ENCODE data around the gene FZR1. TPM values are rescaled to one million over a fixed set of nuclear protein-coding genes. Genes with fewer than 3 reads are reported as not detected.

FZR1 gene
- total RNA-seq, 2 experiments from 2014 or later, result 39.9 to 40.9 TPM

- intact Hi-C loops (cut with micrococcal nuclease), result no loop called here
- Mint-ChIP-seq H3K4me1 (ENCODE audit: low read depth) (peaks cover 40% of the 10 kb centered on the region), H3K4me3 (no peak overlapping the region), H3K9me3 (no peaks in the 10 kb centered on the region), H3K27me3 (no peaks in the 10 kb centered on the region), H3K36me3 (ENCODE audit: low read depth) (no peaks in the 10 kb centered on the region), H3K27ac (peak overlapping the region; percentile 13)
- DNase-seq (no peak), ATAC-seq (no peak)
- ChIA-PET POLR2A (interaction anchor here (0.9 kb wide), 1 partner anchor 10 kb away, joined by 3 read pairs; the partner anchor contains the start of gene FZR1), CTCF (no interaction called here)
- TF ChIP-seq, protein P1, sequence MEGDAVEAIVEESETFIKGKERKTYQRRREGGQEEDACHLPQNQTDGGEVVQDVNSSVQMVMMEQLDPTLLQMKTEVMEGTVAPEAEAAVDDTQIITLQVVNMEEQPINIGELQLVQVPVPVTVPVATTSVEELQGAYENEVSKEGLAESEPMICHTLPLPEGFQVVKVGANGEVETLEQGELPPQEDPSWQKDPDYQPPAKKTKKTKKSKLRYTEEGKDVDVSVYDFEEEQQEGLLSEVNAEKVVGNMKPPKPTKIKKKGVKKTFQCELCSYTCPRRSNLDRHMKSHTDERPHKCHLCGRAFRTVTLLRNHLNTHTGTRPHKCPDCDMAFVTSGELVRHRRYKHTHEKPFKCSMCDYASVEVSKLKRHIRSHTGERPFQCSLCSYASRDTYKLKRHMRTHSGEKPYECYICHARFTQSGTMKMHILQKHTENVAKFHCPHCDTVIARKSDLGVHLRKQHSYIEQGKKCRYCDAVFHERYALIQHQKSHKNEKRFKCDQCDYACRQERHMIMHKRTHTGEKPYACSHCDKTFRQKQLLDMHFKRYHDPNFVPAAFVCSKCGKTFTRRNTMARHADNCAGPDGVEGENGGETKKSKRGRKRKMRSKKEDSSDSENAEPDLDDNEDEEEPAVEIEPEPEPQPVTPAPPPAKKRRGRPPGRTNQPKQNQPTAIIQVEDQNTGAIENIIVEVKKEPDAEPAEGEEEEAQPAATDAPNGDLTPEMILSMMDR (IDR thresholded peaks at IDR 0.05), result no peak
These were observed 9.8 kb downstream of the FZR1 start for GRCh38 chr19:3515891-3516422.

DNA sequence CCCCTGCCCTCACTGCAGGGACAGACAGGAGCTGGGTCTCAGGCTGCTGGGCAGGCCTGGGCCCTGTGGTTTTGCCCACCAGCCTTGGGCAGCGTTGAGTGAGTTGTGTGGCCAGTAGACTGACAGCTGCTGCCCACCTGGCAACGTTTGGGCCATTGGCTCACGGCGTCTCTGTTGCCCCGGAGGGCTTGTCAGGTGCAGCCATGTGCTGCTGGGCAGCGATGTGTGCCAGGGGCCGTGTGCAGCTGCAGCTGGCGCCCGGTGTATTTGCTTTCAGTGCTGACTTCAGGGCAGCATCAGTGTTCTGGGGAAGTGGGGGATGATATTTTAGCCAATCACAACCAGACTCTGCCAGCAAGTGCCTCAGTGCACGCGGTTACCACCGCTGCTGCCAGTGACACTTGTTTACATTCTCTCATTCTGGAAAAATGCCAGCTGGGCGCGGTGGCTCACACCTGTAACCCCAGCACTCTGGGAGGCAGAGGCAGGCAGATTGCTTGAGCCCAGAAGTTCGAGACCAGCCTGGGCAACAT lies 10.6 kb downstream of the FZR1 start:
- H3K27me3 Mint-ChIP-seq, result no peaks in the 10 kb centered on the region
- H3K36me3 Mint-ChIP-seq (ENCODE audit: low read depth), result no peaks in the 10 kb centered on the region
- POLR2A ChIA-PET, result no interaction called here
- intact Hi-C loops (cut with micrococcal nuclease), result no loop called here
- H3K9me3 Mint-ChIP-seq, result no peaks in the 10 kb centered on the region
- DNase-seq (peak; percentile 72), ATAC-seq (peak; percentile 74)
- peak overlapping the region; percentile 42 for H3K27ac Mint-ChIP-seq
- CTCF ChIA-PET, result interaction anchor here (1.1 kb wide), 1 partner anchor 17 kb away, joined by 3 read pairs; no protein-coding TSS in a partner anchor
- TF ChIP-seq, protein P1 (IDR thresholded peaks at IDR 0.05), result no peak
- no peak overlapping the region for H3K4me3 Mint-ChIP-seq
- H3K4me1 Mint-ChIP-seq (ENCODE audit: low read depth), result peaks cover 39% of the 10 kb centered on the region

- ChIA-PET POLR2A (interaction anchor here (1.5 kb wide), 1 partner anchor 91 kb away, joined by 3 read pairs; no protein-coding TSS in a partner anchor), CTCF (interaction anchor here (1.1 to 1.6 kb wide), 2 partner anchors 18 to 28 kb away, joined by 3 to 9 read pairs; no protein-coding TSS in a partner anchor)
- Mint-ChIP-seq H3K27me3 (no peaks in the 10 kb centered on the region), H3K4me1 (ENCODE audit: low read depth) (peaks cover 35% of the 10 kb centered on the region), H3K4me3 (no peak overlapping the region), H3K36me3 (ENCODE audit: low read depth) (no peaks in the 10 kb centered on the region), H3K27ac (no peak overlapping the region), H3K9me3 (no peaks in the 10 kb centered on the region)
- ATAC-seq (no peak), DNase-seq (no peak)
- TF ChIP-seq, protein P1 (IDR thresholded peaks at IDR 0.05), result no peak
- intact Hi-C loops (cut with micrococcal nuclease), result no loop called here
These were observed 11.5 kb downstream of the FZR1 start for GRCh38 chr19:3517638-3518037.

- no peaks in the 10 kb centered on the region for H3K27me3 Mint-ChIP-seq
- ATAC-seq, result no peak
- POLR2A ChIA-PET, result interaction anchor here (0.6 to 1.5 kb wide), 2 partner anchors 91 to 804 kb away, joined by 3 to 6 read pairs; no protein-coding TSS in a partner anchor
- CTCF ChIA-PET, result interaction anchor here (1.6 kb wide), 1 partner anchor 27 kb away, joined by 9 read pairs; no protein-coding TSS in a partner anchor
- H3K9me3 Mint-ChIP-seq, result no peaks in the 10 kb centered on the region
- H3K27ac Mint-ChIP-seq, result no peak overlapping the region
- H3K4me3 Mint-ChIP-seq, result no peak overlapping the region
- H3K36me3 Mint-ChIP-seq (ENCODE audit: low read depth), result no peaks in the 10 kb centered on the region
- no peak for DNase-seq
- peaks cover 35% of the 10 kb centered on the region for H3K4me1 Mint-ChIP-seq (ENCODE audit: low read depth)
- TF ChIP-seq, protein P1 (IDR thresholded peaks at IDR 0.05), result no peak
- intact Hi-C loops (cut with micrococcal nuclease), result no loop called here
These were observed 12.1 kb downstream of the FZR1 start for GRCh38 chr19:3518255-3518654.

- DNase-seq, result no peak
- no peak overlapping the region for H3K4me3 Mint-ChIP-seq
- peaks cover 34% of the 10 kb centered on the region for H3K4me1 Mint-ChIP-seq (ENCODE audit: low read depth)
- CTCF ChIA-PET, result interaction anchor here (1.6 kb wide), 1 partner anchor 27 kb away, joined by 9 read pairs; no protein-coding TSS in a partner anchor
- ATAC-seq, result no peak
- TF ChIP-seq, protein P1 (IDR thresholded peaks at IDR 0.05), result no peak
- intact Hi-C loops (cut with micrococcal nuclease), result no loop called here
- H3K27me3 Mint-ChIP-seq, result no peaks in the 10 kb centered on the region
- no peak overlapping the region for H3K27ac Mint-ChIP-seq
- no peaks in the 10 kb centered on the region for H3K36me3 Mint-ChIP-seq (ENCODE audit: low read depth)
- POLR2A ChIA-PET, result interaction anchor here (1.5 kb wide), 1 partner anchor 90 kb away, joined by 3 read pairs; no protein-coding TSS in a partner anchor
- no peaks in the 10 kb centered on the region for H3K9me3 Mint-ChIP-seq
These were observed 12.5 kb downstream of the FZR1 start for GRCh38 chr19:3518659-3519058.
